Fibroblast of skin of right quadriceps (primary cell): ENCODE measurements around the gene TMUB1.

Source experiments
- DNase-seq: peaks from one replicate; pipeline ENCODE4 v3.0.0-alpha.2; 2013

TMUB1 gene

DNA sequence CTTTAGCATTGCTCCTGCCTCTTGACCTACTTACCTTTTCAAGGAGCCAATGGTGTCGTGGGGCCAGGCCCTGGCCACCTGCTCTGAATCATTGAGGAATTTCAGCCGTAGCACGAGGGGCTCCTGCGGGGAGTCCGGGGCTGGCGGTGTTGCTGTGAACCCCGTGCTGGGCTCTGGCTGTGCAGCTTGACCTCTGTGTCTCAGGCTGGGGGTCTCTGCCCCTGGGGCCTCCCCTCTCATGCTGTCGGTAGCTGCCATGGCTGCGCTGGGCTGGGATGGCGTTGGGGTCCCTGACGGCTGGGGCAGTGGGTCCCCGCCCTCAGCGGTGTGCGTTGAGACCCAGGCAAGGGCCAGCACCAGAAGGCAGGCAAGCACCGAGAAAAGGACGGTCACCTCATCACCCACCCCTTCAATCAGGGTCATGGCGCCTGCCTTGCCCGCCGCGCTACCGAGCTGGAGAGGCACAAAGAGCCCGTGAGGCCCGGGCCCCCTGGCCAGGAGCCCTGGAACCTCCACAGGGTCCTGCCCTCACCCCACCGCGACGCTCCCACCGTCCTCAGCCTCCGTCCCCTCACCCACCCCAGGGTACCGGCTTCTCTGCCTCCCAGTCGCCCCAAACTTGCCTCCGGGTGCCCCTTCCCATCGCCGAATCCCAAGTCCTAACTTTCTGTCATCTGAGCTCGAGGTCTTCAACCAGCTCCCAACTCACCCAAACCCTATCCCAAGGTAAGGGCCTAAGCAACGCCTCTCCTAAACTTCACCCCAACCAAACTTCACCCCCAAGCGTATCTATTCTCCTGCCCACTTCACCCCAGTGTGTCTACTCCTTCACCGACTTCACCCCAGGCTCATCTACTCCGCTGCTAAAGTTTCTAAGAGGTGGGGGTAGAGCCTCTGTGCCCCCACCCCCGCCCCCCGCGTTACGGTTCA is 887 bp downstream of the TMUB1 start:
- DNase-seq: no peak

DNA sequence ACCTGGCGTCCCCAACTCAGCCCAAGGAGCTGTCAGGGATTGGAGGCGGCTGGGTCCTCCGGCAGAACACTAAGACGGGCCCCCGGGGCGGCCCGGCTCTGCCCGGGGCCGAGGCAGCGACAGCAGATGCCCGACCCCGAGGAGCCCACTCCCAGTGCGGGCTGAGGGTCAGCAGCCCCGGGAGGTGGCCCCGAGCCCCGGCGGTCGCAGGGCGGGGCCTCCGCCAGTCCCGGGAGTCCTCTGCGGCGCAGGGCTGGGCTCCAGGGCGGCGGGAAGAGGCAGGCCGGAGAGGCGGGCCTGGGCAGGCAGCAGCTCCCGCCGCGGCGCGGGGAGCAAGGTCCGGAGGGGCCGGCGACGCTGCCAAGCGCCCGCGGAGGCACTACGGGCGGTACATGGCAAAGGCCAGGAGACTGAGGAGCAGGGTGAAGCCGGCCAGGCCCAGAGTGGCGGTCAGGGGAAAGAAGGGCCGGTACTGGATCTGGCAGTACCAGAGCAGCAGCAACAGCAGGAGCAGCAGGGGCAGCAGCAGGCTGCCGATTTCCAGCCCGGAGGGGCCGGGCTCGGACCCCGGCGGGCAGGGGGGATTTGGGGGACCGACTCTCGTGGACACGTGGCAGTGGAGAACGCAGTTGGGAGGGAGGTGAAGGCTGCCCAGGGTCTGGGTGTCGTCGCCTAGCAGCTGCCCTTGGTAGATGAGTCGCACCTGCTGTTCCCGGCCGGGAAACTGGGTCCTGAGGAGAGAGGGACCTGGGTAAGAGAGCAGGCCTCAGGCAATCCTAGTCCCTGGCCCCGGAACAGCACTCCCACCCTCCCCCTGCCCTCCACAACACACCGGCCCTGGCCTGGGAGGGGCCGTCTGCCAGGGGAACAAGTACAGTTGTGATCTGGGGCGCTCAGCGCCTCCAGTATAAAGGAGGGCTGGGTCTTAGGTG is 1.9 kb downstream of the TMUB1 start:
- DNase-seq: no peak

DNA sequence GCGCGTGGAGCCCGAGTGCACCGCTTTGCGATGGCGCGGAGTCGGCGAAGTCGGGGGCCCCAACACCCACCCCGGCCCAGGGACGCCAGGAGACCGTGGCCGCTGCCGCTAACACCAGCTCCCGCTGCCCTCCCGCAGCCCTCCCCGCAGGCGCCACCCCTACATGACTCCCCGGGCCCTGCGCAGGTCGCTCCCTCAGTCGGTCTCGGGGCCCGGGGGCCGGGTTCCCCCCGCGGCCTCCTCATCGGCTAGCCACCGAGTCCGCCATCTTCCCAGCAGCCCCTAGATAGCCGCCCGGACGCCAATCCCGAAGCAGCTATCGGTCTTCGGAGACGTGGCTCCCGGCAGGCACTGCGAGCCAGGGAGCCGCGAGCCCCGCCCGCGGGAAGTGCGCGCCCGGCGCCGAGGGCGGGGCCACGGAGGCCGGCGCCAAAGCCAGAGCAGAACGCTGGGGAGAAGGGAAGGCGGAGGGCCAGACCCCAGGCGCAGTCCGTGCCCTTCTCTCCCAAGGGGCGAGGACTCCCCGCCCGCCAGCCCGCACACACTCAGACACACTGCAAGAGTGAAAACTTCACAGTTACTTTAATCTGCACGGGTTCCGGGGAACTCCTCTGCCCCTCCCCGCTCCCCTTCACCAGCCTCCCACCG is 2.6 kb downstream of the TMUB1 start, which contains the start of gene FASTK:
FASTK (minus strand) TSS at position 288 of the 648 bp plus-strand sequence; CDS start at position 245, 43 bp downstream.
- DNase-seq: peak; percentile 90

DNA sequence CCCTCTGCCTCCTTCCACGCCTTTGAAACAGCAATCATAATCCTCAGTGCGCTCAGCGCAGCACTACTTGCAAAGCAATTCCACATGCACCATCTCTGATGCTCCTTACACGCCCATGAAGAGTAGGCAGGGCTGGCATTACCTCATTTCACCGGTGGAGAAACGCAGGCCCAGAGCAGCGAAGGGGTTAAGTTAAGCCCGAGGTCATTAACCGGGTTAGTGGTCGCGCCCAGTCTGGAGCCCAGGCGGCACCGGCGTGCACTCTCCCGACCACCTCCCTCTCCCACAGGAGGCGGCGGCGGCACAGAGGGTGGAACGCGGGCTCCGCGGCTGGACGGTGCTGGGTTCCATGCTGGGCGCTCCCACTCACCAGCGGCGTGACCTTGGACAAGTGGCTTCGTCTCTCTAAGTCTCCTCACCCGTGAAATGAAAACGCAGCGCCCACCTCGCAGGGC is 3.2 kb downstream of the TMUB1 start:
- DNase-seq: no peak

DNA sequence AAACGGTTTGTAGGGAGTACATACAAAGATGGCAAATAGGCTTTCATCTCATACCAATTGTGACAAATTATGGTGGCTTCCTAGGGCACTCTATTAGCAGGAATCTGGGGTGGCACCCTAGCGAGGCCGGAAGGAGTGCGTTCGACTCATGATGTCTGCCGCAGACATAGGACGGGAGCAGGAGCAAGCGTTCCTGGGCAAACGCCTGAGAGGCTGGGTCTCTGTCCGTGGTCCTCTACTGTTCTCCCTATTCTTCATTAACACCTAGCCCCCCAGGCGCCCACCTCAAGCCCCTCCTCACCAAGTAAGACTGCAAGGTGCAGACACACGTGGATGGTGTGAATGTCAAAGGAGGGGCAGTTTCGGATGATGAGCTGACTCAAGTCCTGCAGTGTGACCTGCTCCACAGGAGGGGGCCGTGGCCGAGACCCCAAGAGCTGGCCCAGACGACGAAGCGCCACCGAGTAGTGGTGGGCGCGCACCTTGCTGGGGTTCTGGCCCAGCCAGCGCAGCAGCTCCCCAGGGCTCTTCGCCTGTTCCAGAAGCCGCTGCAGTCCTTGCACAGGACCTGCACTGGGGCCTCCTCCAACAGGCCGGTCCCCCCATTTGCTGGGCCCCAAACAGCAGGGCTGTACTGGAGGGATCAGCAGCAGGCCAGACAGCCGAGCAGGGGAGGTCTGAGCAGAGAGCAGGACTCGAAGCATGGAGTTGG is 3.9 kb downstream of the TMUB1 start:
- no peak for DNase-seq

DNA sequence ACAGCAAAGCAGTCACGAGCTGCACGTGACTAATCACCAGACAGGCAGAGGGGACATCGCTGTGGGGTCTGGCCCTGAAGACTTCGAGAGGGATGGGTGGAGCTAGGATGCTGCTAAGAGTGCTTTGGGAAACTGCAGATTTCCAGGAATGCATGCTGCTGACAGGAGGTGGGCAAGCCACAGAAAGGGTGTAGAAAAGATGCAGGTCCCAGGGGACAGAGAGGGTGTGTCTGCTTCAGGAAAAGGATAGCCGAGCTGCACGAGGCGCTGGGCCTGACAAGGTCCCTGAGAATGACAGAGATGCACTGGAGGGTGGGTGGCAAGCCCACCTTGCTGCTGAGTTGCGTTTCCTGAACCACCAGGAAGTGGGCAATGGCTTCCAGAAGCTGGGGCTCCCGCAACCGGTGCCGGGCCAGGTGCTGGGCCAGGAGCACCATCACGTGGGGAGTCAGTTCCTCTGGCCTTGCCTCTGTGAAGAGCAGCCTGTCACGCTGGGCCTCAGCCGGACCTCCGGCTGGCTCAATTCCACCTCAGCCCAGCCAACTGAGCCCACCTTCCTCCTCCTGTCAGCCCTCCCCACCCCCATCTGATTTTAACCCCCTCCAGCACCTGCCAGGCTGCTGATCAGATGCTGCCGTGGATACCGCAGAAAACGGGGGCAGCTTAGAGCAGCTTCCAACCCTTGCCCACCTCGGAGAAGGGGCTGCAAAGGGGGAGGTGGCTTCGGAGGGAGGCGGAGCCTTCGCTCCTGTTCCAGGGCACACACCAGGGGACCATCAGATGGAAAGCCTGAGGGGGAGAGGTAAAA is 4.9 kb downstream of the TMUB1 start:
- peak; percentile 62 for DNase-seq

DNA sequence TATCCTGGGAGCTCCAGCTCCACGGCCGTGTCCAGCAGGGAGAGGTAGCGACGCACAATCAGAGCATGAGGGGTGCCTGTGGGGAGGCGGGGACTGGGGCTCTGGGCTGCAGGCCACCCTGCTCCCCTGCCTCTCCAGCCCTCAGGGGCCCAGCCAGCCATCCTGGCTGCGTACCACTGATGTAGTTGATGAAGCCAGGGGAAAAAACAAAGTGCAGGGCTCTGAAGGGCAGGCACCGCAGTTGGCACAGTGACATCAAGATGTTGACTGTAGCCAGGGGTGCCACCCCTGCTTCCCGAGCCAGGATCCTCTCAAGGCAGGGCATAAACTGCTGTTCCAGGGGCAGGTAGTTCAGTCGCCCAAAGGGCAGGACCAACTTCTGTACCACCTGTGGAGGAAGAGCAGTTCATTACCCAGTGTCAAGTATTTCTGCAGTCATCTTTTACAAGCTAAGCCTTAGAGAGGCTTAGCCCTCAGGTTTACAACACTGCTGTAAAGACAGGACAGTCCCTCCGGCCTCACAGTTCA is 5.5 kb downstream of the TMUB1 start:
- no peak for DNase-seq

DNA sequence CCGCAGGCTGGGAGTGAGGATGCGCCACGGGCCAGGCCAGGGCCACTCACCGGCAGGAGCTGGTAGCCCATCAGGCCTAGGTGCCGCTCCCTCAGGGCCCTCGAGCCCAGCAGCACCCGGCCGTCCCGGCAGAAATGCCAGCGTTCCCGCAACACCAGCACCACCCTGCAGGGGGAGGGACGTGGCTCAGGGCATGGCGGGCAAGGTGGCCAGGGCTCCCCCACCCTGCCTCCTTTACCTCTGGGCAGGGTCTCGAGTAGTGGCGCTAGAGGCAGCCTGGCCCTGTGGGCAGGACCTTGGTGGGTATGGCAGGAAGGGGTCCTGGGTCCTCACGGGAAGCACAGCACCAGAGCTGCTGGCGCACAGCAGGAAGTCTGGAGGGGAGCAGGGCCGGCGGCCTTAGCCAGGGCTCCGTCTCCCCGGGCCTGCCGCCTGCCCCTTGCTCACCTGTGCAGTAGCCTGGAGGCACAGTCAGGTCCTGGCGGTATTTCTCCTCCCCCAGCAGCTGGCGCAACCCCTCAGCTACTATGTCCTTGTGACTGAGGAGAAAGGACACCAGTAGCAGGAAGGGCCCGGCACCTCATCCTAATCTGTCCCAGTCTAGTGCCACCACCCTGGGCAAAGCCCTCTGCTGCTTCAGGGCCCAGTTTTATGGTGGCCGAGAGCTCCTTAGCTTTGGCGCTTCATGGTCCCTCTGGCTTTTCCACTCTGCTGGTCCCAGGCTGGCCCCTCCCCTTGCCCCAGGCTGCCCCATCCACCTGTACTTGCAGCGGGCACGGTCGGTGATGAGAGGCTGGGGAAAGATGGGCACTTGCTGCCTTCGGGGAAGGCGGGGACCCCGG is 6.2 kb downstream of the TMUB1 start:
- DNase-seq: no peak

DNA sequence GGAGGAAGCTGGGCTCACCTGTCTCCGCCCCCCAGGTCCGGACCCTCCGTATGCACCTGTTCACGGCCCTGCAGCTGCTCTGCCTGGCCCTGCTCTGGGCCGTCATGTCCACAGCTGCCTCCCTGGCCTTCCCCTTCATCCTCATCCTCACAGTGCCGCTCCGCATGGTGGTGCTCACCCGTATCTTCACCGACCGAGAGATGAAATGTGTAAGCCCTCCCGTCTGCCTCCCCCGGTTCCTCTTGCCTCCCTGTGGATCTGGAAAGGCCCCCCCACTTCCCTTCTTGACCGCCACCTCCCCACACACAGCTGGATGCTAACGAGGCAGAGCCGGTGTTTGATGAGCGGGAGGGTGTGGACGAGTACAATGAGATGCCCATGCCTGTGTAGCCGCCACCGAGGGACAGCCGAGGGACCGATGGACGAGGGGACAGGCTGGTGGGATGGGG is 7.3 kb downstream of the TMUB1 start:
- no peak for DNase-seq

DNA sequence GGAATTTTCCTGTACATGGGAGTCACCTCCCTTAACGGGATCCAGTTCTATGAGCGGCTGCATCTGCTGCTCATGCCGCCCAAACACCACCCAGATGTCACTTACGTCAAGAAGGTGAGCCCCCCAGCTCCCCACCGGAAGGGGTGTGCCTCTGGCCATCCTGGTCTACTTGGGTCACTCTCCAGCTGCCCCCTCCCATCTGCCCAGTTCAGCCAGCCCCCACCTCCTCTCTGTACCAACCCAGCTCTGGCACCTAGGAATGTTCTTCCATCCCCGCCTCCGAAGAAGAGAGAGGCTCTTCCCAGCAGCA is 7.7 kb downstream of the TMUB1 start:
- no peak for DNase-seq

DNA sequence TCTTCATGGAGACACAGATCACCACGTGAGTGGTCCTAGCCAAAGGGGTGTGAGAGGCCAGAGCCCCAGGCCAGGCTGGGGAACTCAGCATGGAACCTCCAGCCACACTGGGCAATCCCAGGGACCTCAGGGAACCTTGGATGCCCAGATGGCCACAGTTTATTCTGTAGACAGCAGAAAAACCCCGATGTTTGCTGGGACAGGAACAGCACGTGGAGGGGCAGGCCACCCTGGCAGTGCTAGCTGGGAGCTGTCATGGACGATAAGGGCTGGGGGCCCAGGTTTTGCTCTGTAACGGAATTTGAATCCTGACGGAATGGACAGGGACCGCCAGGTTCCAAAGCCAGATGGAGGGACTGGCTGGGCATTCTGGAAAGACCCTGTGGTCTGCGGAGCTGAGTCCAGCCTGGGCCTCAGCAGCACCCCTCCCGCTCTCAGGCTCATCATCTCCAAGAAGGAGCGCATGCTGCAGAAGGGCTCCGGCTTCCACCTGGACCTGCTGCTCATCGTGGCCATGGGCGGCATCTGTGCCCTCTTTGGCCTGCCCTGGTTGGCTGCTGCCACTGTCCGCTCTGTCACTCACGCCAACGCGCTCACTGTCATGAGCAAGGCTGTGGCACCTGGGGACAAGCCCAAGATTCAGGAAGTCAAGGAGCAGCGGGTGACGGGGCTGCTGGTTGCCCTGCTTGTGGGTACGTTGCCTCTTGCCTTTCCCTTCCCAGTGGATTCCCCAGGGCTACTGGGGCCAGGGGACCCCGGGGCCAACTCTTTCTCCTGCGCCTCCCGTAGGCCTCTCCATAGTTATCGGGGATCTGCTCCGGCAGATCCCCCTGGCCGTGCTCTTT is 8.3 kb downstream of the TMUB1 start:
- no peak for DNase-seq

DNA sequence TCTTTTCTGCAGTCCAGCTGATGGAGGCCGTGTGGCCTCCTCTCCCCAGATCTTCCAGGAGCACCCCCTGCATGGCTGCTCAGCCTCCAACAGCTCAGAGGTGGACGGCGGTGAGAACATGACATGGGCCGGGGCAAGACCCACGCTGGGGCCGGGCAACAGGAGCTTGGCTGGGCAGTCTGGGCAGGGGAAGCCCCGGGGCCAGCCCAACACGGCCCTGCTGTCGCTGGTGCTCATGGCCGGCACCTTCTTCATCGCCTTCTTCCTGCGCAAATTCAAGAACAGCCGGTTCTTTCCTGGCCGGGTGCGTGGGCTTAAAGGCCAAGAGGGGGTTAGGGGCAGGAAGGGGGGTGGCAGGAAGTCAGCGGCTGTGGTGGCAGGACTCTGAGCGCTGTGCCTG is 9.3 kb downstream of the TMUB1 start:
- DNase-seq: no peak

DNA sequence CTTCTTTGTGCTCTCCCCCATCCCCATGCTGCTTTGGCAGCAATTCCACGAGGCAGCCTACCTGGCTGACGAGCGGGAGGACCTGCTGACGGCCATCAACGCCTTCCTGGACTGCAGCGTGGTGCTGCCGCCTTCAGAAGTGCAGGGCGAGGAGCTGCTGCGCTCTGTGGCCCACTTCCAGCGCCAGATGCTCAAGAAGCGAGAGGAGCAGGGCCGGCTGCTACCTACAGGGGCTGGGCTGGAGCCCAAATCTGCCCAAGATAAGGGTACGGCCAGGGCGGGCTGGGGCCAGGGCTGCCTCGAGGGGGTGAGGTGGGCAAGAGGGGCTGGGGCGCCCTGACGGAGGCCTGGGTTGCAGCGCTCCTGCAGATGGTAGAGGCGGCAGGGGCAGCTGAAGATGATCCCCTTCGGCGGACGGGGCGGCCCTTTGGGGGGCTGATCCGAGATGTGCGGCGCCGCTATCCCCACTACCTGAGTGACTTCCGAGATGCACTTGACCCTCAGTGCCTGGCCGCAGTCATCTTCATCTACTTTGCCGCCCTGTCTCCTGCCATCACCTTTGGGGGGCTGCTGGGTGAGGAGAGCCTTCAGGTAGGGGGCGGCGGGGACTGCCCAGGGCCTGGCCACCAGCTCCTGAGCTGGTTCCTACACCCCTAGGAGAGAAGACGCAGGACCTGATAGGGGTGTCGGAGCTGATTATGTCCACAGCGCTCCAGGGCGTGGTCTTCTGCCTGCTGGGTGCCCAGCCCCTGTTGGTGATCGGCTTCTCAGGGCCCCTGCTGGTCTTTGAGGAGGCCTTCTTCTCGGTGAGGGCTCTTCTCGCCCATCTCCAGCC is 12.0 kb downstream of the TMUB1 start:
- DNase-seq: no peak

DNA sequence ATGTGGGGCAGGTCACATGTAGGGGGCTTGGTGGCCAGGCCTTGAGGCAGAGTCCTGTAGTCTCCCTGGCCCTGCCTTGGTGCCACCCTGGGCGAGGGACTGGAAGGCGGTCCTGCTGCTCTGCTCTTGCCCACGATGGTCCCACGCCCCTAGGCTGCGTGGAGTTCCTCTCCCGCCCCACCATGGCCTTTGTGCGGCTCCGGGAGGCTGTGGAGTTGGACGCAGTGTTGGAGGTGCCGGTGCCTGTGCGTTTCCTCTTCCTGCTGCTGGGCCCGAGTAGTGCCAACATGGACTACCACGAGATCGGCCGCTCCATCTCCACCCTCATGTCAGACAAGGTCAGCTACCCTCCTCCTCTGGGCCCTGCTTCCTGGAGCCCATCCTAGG is 12.7 kb downstream of the TMUB1 start:
- no peak for DNase-seq

DNA sequence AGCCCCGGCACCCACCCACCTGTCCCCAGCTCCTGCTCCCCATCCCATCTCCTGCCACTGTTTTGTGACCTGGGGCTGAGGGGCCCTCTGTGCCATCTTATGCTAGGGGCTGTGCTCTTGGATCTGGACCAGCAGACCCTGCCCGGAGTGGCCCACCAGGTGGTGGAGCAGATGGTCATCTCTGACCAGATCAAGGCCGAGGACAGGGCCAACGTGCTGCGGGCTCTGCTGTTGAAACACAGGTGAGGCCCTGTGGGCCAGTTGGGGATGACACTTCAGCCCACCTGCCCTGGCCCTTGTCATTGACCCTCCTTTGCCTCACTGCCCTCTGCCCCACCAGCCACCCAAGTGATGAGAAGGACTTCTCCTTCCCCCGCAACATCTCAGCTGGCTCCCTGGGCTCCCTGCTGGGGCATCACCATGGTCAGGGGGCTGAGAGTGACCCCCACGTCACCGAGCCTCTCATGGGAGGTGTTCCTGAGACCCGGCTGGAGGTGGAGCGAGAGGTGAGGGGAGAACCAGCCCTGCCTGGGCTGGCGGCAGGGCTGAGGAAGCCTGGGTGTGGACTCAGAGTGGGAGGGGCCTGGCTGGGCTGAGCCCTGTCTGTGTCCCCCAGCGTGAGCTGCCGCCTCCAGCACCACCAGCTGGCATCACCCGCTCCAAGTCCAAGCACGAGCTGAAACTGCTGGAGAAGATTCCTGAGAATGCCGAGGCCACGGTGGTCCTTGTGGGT is 13.3 kb downstream of the TMUB1 start:
- DNase-seq: no peak

DNA sequence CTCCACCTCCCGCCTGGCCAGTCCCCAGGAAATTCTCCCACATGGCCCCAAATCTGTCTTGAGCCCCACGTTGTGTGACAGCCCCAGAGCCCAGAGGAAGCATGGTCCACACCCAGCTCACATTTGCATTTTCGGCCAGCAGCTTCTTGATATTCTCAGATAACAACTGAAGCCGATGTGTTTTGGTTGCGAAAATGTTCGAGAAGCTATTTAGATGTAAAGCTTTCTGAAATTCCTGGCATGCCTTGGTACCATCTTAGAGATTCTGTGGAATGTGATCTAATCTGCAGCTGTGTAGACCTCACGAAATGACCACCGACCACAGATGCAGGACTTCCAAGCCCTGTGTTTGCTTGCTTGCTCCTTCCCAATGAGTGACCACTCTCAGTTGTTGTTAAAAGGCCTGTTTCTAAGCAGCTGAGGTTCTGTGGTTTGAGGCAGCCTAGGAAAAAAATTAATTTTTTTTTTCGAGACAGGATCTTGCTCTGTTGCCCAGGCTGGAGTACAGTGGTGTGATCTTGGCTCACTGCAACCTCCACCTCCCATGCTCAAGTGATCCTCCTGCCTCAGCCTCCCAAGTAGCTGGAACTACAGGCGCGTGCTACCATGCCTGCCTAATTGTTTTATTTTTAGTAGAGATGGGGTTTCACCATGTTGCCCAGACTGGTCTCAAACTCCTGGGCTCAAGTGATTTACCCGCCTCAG is 15.1 kb downstream of the TMUB1 start:
- DNase-seq: no peak
